ENCODE results near the gene BPI.

GRCh38 chr20:38311491-38311890, 7.5 kb downstream of the BPI start:
- TF ChIP-seq CTCF (IDR thresholded peaks at IDR 0.05) (no peak), POLR2A (IDR thresholded peaks at IDR 0.05; ENCODE audit: low read depth) (no peak)
